Measurements from ENCODE around the gene PKP3.
"Not testable (repeated sequence)": the region's sequence is repeated elsewhere in the genome, so short reads cannot be mapped to it uniquely, and the experiment has no call there.

PKP3 gene

GRCh38 chr11:432501-433100 lies 38.6 kb downstream of the PKP3 start:
- no peak for DNase-seq

GRCh38 chr11:433111-433510 lies 39.1 kb downstream of the PKP3 start:
- no peak for DNase-seq

- no peak for DNase-seq
These were observed 39.6 kb downstream of the PKP3 start for GRCh38 chr11:433641-434040.

- no peak for DNase-seq
These were observed 40.5 kb downstream of the PKP3 start for GRCh38 chr11:434496-434895.

- DNase-seq = not testable (repeated sequence)
These were observed 41.2 kb downstream of the PKP3 start for GRCh38 chr11:434999-435740.

GRCh38 chr11:437228-437870 lies 43.3 kb downstream of the PKP3 start:
- DNase-seq = no peak

- no peak for DNase-seq
These were observed 44.3 kb downstream of the PKP3 start for GRCh38 chr11:438101-438844.

- no peak for DNase-seq
These were observed 45.5 kb downstream of the PKP3 start for GRCh38 chr11:439315-440064.

GRCh38 chr11:440065-441042 lies 46.3 kb downstream of the PKP3 start:
- no peak for DNase-seq

GRCh38 chr11:441043-441417 lies 47.0 kb downstream of the PKP3 start:
- no peak for DNase-seq

GRCh38 chr11:441418-442274 lies 47.6 kb downstream of the PKP3 start, which contains the start of gene ANO9:
Gene ANO9 (minus strand): TSS chr11:442011. CDS start chr11:441926, 85 bp downstream.
- no peak for DNase-seq

- no peak for DNase-seq
These were observed 48.6 kb downstream of the PKP3 start for GRCh38 chr11:442611-443081.

- no peak for DNase-seq
These were observed 49.7 kb downstream of the PKP3 start for GRCh38 chr11:443542-444199.

GRCh38 chr11:444396-445144 lies 50.6 kb downstream of the PKP3 start:
- DNase-seq = no peak

GRCh38 chr11:445765-446588 lies 52.0 kb downstream of the PKP3 start:
- DNase-seq = no peak

GRCh38 chr11:446891-447290 lies 52.9 kb downstream of the PKP3 start:
- DNase-seq = no peak

GRCh38 chr11:447923-448731 lies 54.1 kb downstream of the PKP3 start:
- DNase-seq = peak; percentile 97

Measured in right forelimb (tissue), 1 donor.